Lower lobe of right lung (tissue), 2 donors: ENCODE results near the gene FRMD4B. TPM values are rescaled to one million over a fixed set of nuclear protein-coding genes. Genes with fewer than 3 reads are reported as not detected.
A peak's percentile ranks its signal among the peaks of the same experiment; 100 is the strongest.

Source experiments
- ATAC-seq, 2 donors: fragments of 200-7000 bp; cut with Tn5 transposase; one replicate each; pipeline ENCODE4 v1.9.1; 2020 to 2022; ENCODE audit warnings: mild to moderate bottlenecking in 2 of 2, moderate library complexity in 2 of 2
- DNase-seq: peaks from one replicate; pipeline ENCODE4 v3.0.0-alpha.2; 2020
- H3K27ac ChIP-seq: fragments of 200-600 bp; one replicate; pipeline ENCODE4 v1.8.0; 2022
- H3K27me3 ChIP-seq: fragments of 200-600 bp; one replicate; pipeline ENCODE4 v1.8.0; 2022; ENCODE audit warnings: low read depth
- H3K36me3 ChIP-seq: fragments of 200-600 bp; one replicate; pipeline ENCODE4 v1.8.0; 2022; ENCODE audit warnings: mild to moderate bottlenecking
- H3K4me1 ChIP-seq: fragments of 200-600 bp; one replicate; pipeline ENCODE4 v1.8.0; 2022
- H3K4me3 ChIP-seq: fragments of 200-600 bp; one replicate; pipeline ENCODE4 v1.8.0; 2022; ENCODE audit warnings: mild to moderate bottlenecking
- H3K9me3 ChIP-seq: fragments of 200-600 bp; one replicate; pipeline ENCODE4 v1.8.0; 2022
- CTCF ChIP-seq: fragments of 200-600 bp; IDR thresholded peaks from one replicate; pipeline ENCODE4 v1.8.0; 2022; ENCODE audit warnings: antibody characterized with exemption, mild to moderate bottlenecking
- intact Hi-C: fragments of 100-400 bp; cut with DNase I; formaldehyde crosslinking; loops from one replicate; pipeline ENCODE4 v1.11.0; 2022
- total RNA-seq: library from RNA; stranded (reverse); fragmentation: NEBNext Ultra II Directional; extraction: Animal tissue kit (Norgen Biotek cat#: 25700); gene quantifications from one replicate; pipeline ENCODE4 v1.2.1, GENCODE V29; 2021
- donor health status: DM: no; HTN: yes; CAD: no; lungs with severe emphysema.

The FRMD4B gene
- total RNA-seq, 1 donor from 2014 or later = 62.4 TPM

GRCh38 chr3:69252141-69252540 lies 133.7 kb downstream of the FRMD4B start:
- Histone ChIP-seq H3K9me3 (no peaks in the 10 kb centered on the region), H3K27me3 (no peaks in the 10 kb centered on the region), H3K4me1 (peaks cover 11% of the 10 kb centered on the region), H3K4me3 (no peak overlapping the region), H3K36me3 (peaks cover 10% of the 10 kb centered on the region), H3K27ac (peak overlapping the region; percentile 46)
- intact Hi-C loops = no loop called here
- peak; percentile 58 to 77 for ATAC-seq
- no peak for DNase-seq
- TF ChIP-seq CTCF = no peak

GRCh38 chr3:69251078-69251805 lies 134.6 kb downstream of the FRMD4B start:
- no peaks in the 10 kb centered on the region for H3K9me3 ChIP-seq
- H3K4me1 ChIP-seq = peaks cover 11% of the 10 kb centered on the region
- H3K27ac ChIP-seq = no peak overlapping the region
- H3K36me3 ChIP-seq = peaks cover 14% of the 10 kb centered on the region
- intact Hi-C loops = no loop called here
- DNase-seq (no peak), ATAC-seq (peak; percentile 58 to 77)
- TF ChIP-seq CTCF = no peak
- H3K4me3 ChIP-seq = no peak overlapping the region
- no peaks in the 10 kb centered on the region for H3K27me3 ChIP-seq

- TF ChIP-seq CTCF = no peak
- H3K9me3 ChIP-seq = no peaks in the 10 kb centered on the region
- H3K27ac ChIP-seq = no peak overlapping the region
- ATAC-seq (peak; percentile 42 to 51), DNase-seq (no peak)
- H3K36me3 ChIP-seq = peaks cover 14% of the 10 kb centered on the region
- peak overlapping the region; percentile 12 for H3K4me3 ChIP-seq
- peaks cover 11% of the 10 kb centered on the region for H3K4me1 ChIP-seq
- no peaks in the 10 kb centered on the region for H3K27me3 ChIP-seq
- intact Hi-C loops = no loop called here
Observed at GRCh38 chr3:69250014-69250413, 135.9 kb downstream of the FRMD4B start.

GRCh38 chr3:69249001-69249400 lies 136.9 kb downstream of the FRMD4B start:
- no peak overlapping the region for H3K4me3 ChIP-seq
- ATAC-seq (no peak), DNase-seq (no peak)
- peaks cover 14% of the 10 kb centered on the region for H3K36me3 ChIP-seq
- H3K9me3 ChIP-seq = no peaks in the 10 kb centered on the region
- intact Hi-C loops = no loop called here
- no peak for TF ChIP-seq CTCF
- H3K27ac ChIP-seq = no peak overlapping the region
- no peaks in the 10 kb centered on the region for H3K27me3 ChIP-seq
- H3K4me1 ChIP-seq = peaks cover 11% of the 10 kb centered on the region

- DNase-seq = no peak
- no peak for ATAC-seq
Observed at GRCh38 chr3:69248436-69248835, 137.5 kb downstream of the FRMD4B start.

More at GRCh38 chr3:69248436-69248835, 137.5 kb downstream of the FRMD4B start:
- Histone ChIP-seq H3K36me3 (peaks cover 14% of the 10 kb centered on the region), H3K4me3 (no peak overlapping the region), H3K27ac (no peak overlapping the region), H3K9me3 (no peaks in the 10 kb centered on the region), H3K4me1 (peaks cover 11% of the 10 kb centered on the region), H3K27me3 (no peaks in the 10 kb centered on the region)
- TF ChIP-seq CTCF = no peak
- intact Hi-C loops = no loop called here
